Right kidney (tissue), 1 donor: Measurements from ENCODE around the gene LARGE2.
A peak's percentile ranks its signal among the peaks of the same experiment; 100 is the strongest.
"Not testable (repeated sequence)": the region's sequence is repeated elsewhere in the genome, so short reads cannot be mapped to it uniquely, and the experiment has no call there.

Experiments used
- DNase-seq: peaks from one replicate; pipeline ENCODE4 v3.0.0-alpha.2; 2016

Gene LARGE2

GRCh38 chr11:45895553-45896259 lies 26.8 kb upstream of the LARGE2 start:
- no peak for DNase-seq

GRCh38 chr11:45896422-45896984 lies 26.0 kb upstream of the LARGE2 start:
- DNase-seq, result peak; percentile 65

GRCh38 chr11:45897556-45897955 lies 24.9 kb upstream of the LARGE2 start:
- DNase-seq, result no peak

- no peak for DNase-seq
Observed at GRCh38 chr11:45899086-45899447, 23.4 kb upstream of the LARGE2 start.

- peak; percentile 85 for DNase-seq
Observed at GRCh38 chr11:45899448-45900174, 22.8 kb upstream of the LARGE2 start.

- peak; percentile 71 for DNase-seq
Observed at GRCh38 chr11:45900175-45900800, 22.2 kb upstream of the LARGE2 start.

- no peak for DNase-seq
Observed at GRCh38 chr11:45900916-45901617, 21.4 kb upstream of the LARGE2 start.

GRCh38 chr11:45901626-45902025 lies 20.8 kb upstream of the LARGE2 start:
- DNase-seq, result no peak

GRCh38 chr11:45902452-45903380 lies 19.7 kb upstream of the LARGE2 start:
- no peak for DNase-seq

GRCh38 chr11:45904309-45904915 lies 18.0 kb upstream of the LARGE2 start:
- DNase-seq, result no peak

- no peak for DNase-seq
Observed at GRCh38 chr11:45905095-45905494, 17.4 kb upstream of the LARGE2 start.

- not testable (repeated sequence) for DNase-seq
Observed at GRCh38 chr11:45905576-45905975, 16.9 kb upstream of the LARGE2 start.

GRCh38 chr11:45906096-45906682 lies 16.3 kb upstream of the LARGE2 start:
- DNase-seq, result no peak

GRCh38 chr11:45906965-45907611 lies 15.4 kb upstream of the LARGE2 start, which contains the start of gene FREY1:
TSS of gene FREY1 (minus strand) at chr11:45907271. CDS start at chr11:45907245, 26 bp downstream.
- DNase-seq, result no peak

- DNase-seq, result no peak
Observed at GRCh38 chr11:45907911-45908370, 14.5 kb upstream of the LARGE2 start.

GRCh38 chr11:45909594-45910475 lies 12.6 kb upstream of the LARGE2 start:
- no peak for DNase-seq

GRCh38 chr11:45910623-45911022 lies 11.8 kb upstream of the LARGE2 start:
- DNase-seq, result no peak

- DNase-seq, result no peak
Observed at GRCh38 chr11:45913514-45913913, 8.9 kb upstream of the LARGE2 start.
